HG03571 (cell line): ENCODE data around the gene LIME1.

Experiments used
- ATAC-seq: cut with Tn5 transposase; IDR thresholded peaks from one replicate; pipeline ENCODE4 v1.9.1; 2021; ENCODE audit not compliant: unreplicated experiment

LIME1 gene

GRCh38 chr20:63737945-63738686 lies 1.7 kb downstream of the LIME1 start:
- ATAC-seq, result no peak

- no peak for ATAC-seq
Observed at GRCh38 chr20:63738687-63739129, 2.2 kb downstream of the LIME1 start.

GRCh38 chr20:63739130-63740069 lies 2.9 kb downstream of the LIME1 start, which contains the start of gene SLC2A4RG:
Gene SLC2A4RG, plus strand, starts transcription at chr20:63739776. Its CDS starts 137 bp downstream, at chr20:63739913.
- ATAC-seq, result no peak

- ATAC-seq, result no peak
Observed at GRCh38 chr20:63740070-63740626, 3.7 kb downstream of the LIME1 start.

- ATAC-seq, result no peak
Observed at GRCh38 chr20:63740627-63741353, 4.3 kb downstream of the LIME1 start.

- no peak for ATAC-seq
Observed at GRCh38 chr20:63741354-63741675, 4.9 kb downstream of the LIME1 start.

GRCh38 chr20:63741676-63742380 lies 5.4 kb downstream of the LIME1 start:
- no peak for ATAC-seq

GRCh38 chr20:63742381-63743024 lies 6.0 kb downstream of the LIME1 start:
- no peak for ATAC-seq

GRCh38 chr20:63743210-63743970 lies 6.9 kb downstream of the LIME1 start:
- no peak for ATAC-seq

- ATAC-seq, result no peak
Observed at GRCh38 chr20:63744158-63744557, 7.7 kb downstream of the LIME1 start.

GRCh38 chr20:63744574-63745423 lies 8.3 kb downstream of the LIME1 start:
- ATAC-seq, result no peak

- no peak for ATAC-seq
Observed at GRCh38 chr20:63745424-63745805, 9.0 kb downstream of the LIME1 start.

GRCh38 chr20:63745961-63746731 lies 9.7 kb downstream of the LIME1 start:
- no peak for ATAC-seq

- ATAC-seq, result no peak
Observed at GRCh38 chr20:63746751-63747315, 10.4 kb downstream of the LIME1 start.

GRCh38 chr20:63747622-63748069 lies 11.2 kb downstream of the LIME1 start:
- ATAC-seq, result no peak

GRCh38 chr20:63748070-63748933 lies 11.8 kb downstream of the LIME1 start:
- ATAC-seq, result no peak
